OCI-LY3 (cell line): ENCODE measurements around the gene TMEM87B.

Experiments used
- CTCF ChIP-seq: fragments of 200-600, 300-600 bp; sonication (generic); IDR thresholded peaks from 2 replicates; pipeline ENCODE4 v1.5.1; 2014; ENCODE audit warnings: antibody characterized with exemption, low read length, low read depth
- EZH2phosphoT487 ChIP-seq: fragments of 200-600 bp; shearing (Covaris generic); IDR thresholded peaks from 2 replicates; pipeline ENCODE4 v1.6.1; 2018; ENCODE audit warnings: antibody characterized with exemption, mixed run types, low read depth

GRCh38 chr2:112151701-112152440 is 96.8 kb downstream of the TMEM87B start:
- TF ChIP-seq CTCF (no peak), EZH2phosphoT487 (no peak)
